LNCAP (cell line): ENCODE measurements around the gene F8.
"Not testable (repeated sequence)": the region's sequence is repeated elsewhere in the genome, so short reads cannot be mapped to it uniquely, and the experiment has no call there.

Source experiments
- CTCF ChIP-seq: fragments of 450-650 bp; IDR thresholded peaks from 2 replicates; pipeline ENCODE4 v1.5.1; 2017; ENCODE audit warnings: mild to moderate bottlenecking

F8 gene

GRCh38 chrX:154886069-154886788 lies 136.3 kb downstream of the F8 start, which contains the start of gene F8A1:
Gene F8A1 (plus strand): TSS chrX:154886355. CDS start chrX:154886375, 20 bp downstream.
- not testable (repeated sequence) for TF ChIP-seq CTCF

- TF ChIP-seq CTCF: no peak
Measured at GRCh38 chrX:154873329-154873728, 149.2 kb downstream of the F8 start.

GRCh38 chrX:154855256-154855655 lies 167.3 kb downstream of the F8 start:
- TF ChIP-seq CTCF: no peak

GRCh38 chrX:154850957-154851611 lies 171.4 kb downstream of the F8 start:
- no peak for TF ChIP-seq CTCF

GRCh38 chrX:154840856-154841255 lies 181.7 kb downstream of the F8 start:
- peak; percentile 37; the same call in 1 of the 2 replicates for TF ChIP-seq CTCF

- TF ChIP-seq CTCF: no peak
Measured at GRCh38 chrX:154836163-154836562, 186.4 kb downstream of the F8 start.

GRCh38 chrX:154834562-154834961 lies 188.0 kb downstream of the F8 start, which contains the start of gene SMIM9:
Gene SMIM9 (minus strand): TSS chrX:154834662. CDS start chrX:154830856, 3,806 bp downstream.
- TF ChIP-seq CTCF: no peak
